NCI-H187 treated with DMSO at 0.1 percent for 48 hours (cell line): ENCODE results near the gene TREML1.
"Not testable (repeated sequence)": the region's sequence is repeated elsewhere in the genome, so short reads cannot be mapped to it uniquely, and the experiment has no call there.

ENCODE experiments used
- DNase-seq: peaks from one replicate; lab custom pipeline; 2025; lab: John Stamatoyannopoulos, UW

TREML1 gene

GRCh38 chr6:41147917-41148316, 6.2 kb downstream of the TREML1 start:
- no peak for DNase-seq

- no peak for DNase-seq
These were observed 17.2 kb downstream of the TREML1 start for GRCh38 chr6:41136911-41137310.

GRCh38 chr6:41135062-41135832, 18.9 kb downstream of the TREML1 start:
- DNase-seq, result no peak

GRCh38 chr6:41132254-41132653, 21.9 kb downstream of the TREML1 start:
- DNase-seq, result peak; percentile 18

- DNase-seq, result no peak
These were observed 28.9 kb downstream of the TREML1 start for GRCh38 chr6:41125282-41125681.

- peak; percentile 54 for DNase-seq
These were observed 31.2 kb downstream of the TREML1 start for GRCh38 chr6:41122918-41123317.

GRCh38 chr6:41122373-41122772, 31.8 kb downstream of the TREML1 start:
- DNase-seq, result no peak

GRCh38 chr6:41120058-41120457, 34.1 kb downstream of the TREML1 start:
- no peak for DNase-seq

GRCh38 chr6:41119508-41119907, 34.6 kb downstream of the TREML1 start:
- DNase-seq, result no peak

- not testable (repeated sequence) for DNase-seq
These were observed 39.1 kb downstream of the TREML1 start for GRCh38 chr6:41115027-41115426.

GRCh38 chr6:41111017-41111416, 43.1 kb downstream of the TREML1 start:
- DNase-seq, result no peak

GRCh38 chr6:41103847-41104246, 50.3 kb downstream of the TREML1 start:
- no peak for DNase-seq

- no peak for DNase-seq
These were observed 53.3 kb downstream of the TREML1 start for GRCh38 chr6:41100871-41101287.
